Lung (tissue), 12 donors: ENCODE results near the gene TRAF3. TPM values are rescaled to one million over a fixed set of nuclear protein-coding genes. Genes with fewer than 3 reads are reported as not detected.

ENCODE experiments used
- ATAC-seq: fragments of 200-7000 bp; cut with Tn5 transposase; one replicate; pipeline ENCODE4 v1.9.1; 2020; ENCODE audit warnings: moderate number of reproducible peaks; ENCODE audit not compliant: insufficient read depth, low FRiP score
- DNase-seq, 3 donors: peaks; one replicate each; pipeline ENCODE4 v3.0.0-alpha.2; 2013 to 2017
- H3K27ac ChIP-seq, 2 donors: one replicate each; pipeline ENCODE4 v1.5.1; 2013; ENCODE audit warnings: mild to moderate bottlenecking in 2 of 2, moderate library complexity in 2 of 2, control low read depth in 1 of 2, inconsistent platforms in 1 of 2, low read depth in 1 of 2, low read length in 1 of 2
- H3K27me3 ChIP-seq, 3 donors: one replicate each; pipeline ENCODE4 v1.5.1; 2013; ENCODE audit warnings: low read length in 2 of 3; ENCODE audit not compliant: control insufficient read depth in 3 of 3, insufficient read depth in 3 of 3
- H3K36me3 ChIP-seq, 4 donors: one replicate each; pipeline ENCODE4 v1.5.1; 2013; ENCODE audit warnings: low read length in 4 of 4, mild to moderate bottlenecking in 1 of 4, moderate library complexity in 1 of 4; ENCODE audit not compliant: control insufficient read depth in 4 of 4, insufficient read depth in 4 of 4
- H3K4me1 ChIP-seq, 5 donors: one replicate each; pipeline ENCODE4 v1.5.1; 2013; ENCODE audit warnings: low read length in 5 of 5, mild to moderate bottlenecking in 2 of 5, moderate library complexity in 1 of 5; ENCODE audit not compliant: control insufficient read depth in 5 of 5, insufficient read depth in 5 of 5
- H3K4me3 ChIP-seq: one replicate; pipeline ENCODE4 v1.5.1; 2013; ENCODE audit warnings: mild to moderate bottlenecking, control low read depth, moderate library complexity
- H3K9ac ChIP-seq, 2 donors: one replicate each; pipeline ENCODE4 v1.5.1; 2013; ENCODE audit warnings: low read length in 2 of 2, control low read depth in 1 of 2; ENCODE audit not compliant: insufficient read depth in 1 of 2
- H3K9me3 ChIP-seq, 4 donors: one replicate each; pipeline ENCODE4 v1.5.1; 2013; ENCODE audit warnings: low read length in 3 of 4, mild to moderate bottlenecking in 1 of 4, moderate library complexity in 1 of 4; ENCODE audit not compliant: control insufficient read depth in 4 of 4, insufficient read depth in 3 of 4
- CTCF ChIP-seq: IDR thresholded peaks from 2 replicates; pipeline ENCODE4 v1.5.1; 2012; ENCODE audit warnings: mild to moderate bottlenecking; ENCODE audit errors: control extremely low read depth, extremely low read depth
- WGBS, 2 donors: extraction: QIAGEN DNeasy Blood & Tissue Kit; methylation state at CpG; one replicate each; pipeline ENCODE4 v1.1.7; 2013; 5-methylcytosine and 5-hydroxymethylcytosine counted together
- polyA plus RNA-seq, 2 donors: library from polyadenylated mRNA; stranded (reverse); fragments of 200-250 nt; gene quantifications; one replicate each; pipeline ENCODE4 v1.2.1, GENCODE V29; 2013
- total RNA-seq, 2 donors: library from RNA; depleted of rRNA in 1 of 2; stranded (reverse); fragments of >200 nt in 1 of 2; gene quantifications; one replicate each; pipeline ENCODE4 v1.2.1, GENCODE V29; 2014 to 2021
- donor health status: control.
- donor health status: control.
- donor health status: Bipolar disorder and iron deficiency.
- donor health status: healthy.
- donor health status: DM: yes; HTN: yes; CAD: no.

Gene TRAF3
- total and polyA plus RNA-seq, 4 donors: 5.7 to 25.5 (median 18.7) TPM

GRCh38 chr14:102754370-102755262, 22.6 kb upstream of the TRAF3 start:
- H3K27ac ChIP-seq: no peak overlapping the region
- no peak overlapping the region for H3K4me3 ChIP-seq
- ATAC-seq (no peak), DNase-seq (no peak)
- 88 to 92% methylated on average over 17 of the region's 17 CpGs for WGBS, 2 donors
- H3K9ac ChIP-seq: no peak overlapping the region
- H3K36me3 ChIP-seq: peaks cover 0 to under 1% (median 0%) of the 10 kb centered on the region in 4 donors
- H3K27me3 ChIP-seq: no peaks in the 10 kb centered on the region
- H3K4me1 ChIP-seq: peaks cover 0 to 2% (median 0%) of the 10 kb centered on the region in 5 donors
- H3K9me3 ChIP-seq: no peaks in the 10 kb centered on the region
- TF ChIP-seq CTCF: no peak

DNA sequence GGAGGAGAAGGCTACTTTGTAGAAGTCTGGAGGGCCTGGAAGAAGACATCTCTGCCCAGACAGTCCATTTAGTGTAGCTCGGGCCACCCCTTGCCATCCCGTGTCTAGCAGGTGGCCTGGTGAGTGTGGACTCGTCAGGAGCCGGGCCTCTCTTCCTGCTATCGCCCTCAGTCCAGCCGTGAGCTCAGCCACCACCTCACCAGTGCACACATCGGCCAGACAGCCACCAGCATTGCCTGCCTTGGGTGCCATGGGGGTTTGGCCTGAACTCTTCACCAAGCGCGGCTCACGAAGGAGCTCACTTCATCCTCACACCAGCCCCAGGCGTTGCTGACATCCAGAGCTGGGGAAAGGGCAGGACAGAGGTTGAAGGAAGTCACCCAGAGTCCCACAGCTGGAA, 19.6 kb upstream of the TRAF3 start:
- peaks cover 0 to 3% (median 0%) of the 10 kb centered on the region in 3 donors for H3K27me3 ChIP-seq
- no peaks in the 10 kb centered on the region for H3K9me3 ChIP-seq
- H3K36me3 ChIP-seq: no peaks in the 10 kb centered on the region
- H3K9ac ChIP-seq: no peak overlapping the region
- ATAC-seq (no peak), DNase-seq (no peak)
- H3K4me1 ChIP-seq: peaks cover 0 to 18% (median 7%) of the 10 kb centered on the region in 5 donors
- H3K4me3 ChIP-seq: no peak overlapping the region
- 92% methylated on average over 11 of the region's 11 CpGs for WGBS, 2 donors
- H3K27ac ChIP-seq: no peak overlapping the region
- TF ChIP-seq CTCF: no peak

DNA sequence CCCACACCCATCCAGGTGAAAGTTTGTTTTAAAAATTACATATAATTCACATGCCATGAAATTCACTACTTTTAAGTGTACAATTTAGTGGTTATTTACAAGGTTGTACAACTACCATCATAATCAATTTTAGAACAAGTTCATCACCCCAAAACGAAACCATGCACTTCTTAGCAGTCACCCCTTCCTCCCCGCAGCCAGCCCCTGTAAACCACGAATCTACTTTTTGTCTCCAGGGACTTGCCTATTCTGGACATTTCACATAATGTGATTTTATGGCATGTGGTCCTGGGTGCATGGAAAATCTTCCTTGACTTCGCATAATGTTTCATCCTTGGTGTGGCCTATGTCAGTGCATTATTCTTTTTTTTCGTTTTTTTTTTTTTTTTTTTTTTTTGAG, 19.2 kb upstream of the TRAF3 start:
- H3K36me3 ChIP-seq: no peaks in the 10 kb centered on the region
- H3K4me1 ChIP-seq: peaks cover 0 to 18% (median 7%) of the 10 kb centered on the region in 5 donors
- no peak for ATAC-seq
- no peak overlapping the region for H3K27ac ChIP-seq
- no peak for TF ChIP-seq CTCF
- H3K9me3 ChIP-seq: no peaks in the 10 kb centered on the region
- WGBS, 2 donors: 87 to 90% methylated on average over 5 of the region's 5 CpGs
- H3K9ac ChIP-seq: no peak overlapping the region
- DNase-seq: no peak
- H3K27me3 ChIP-seq: peaks cover 0 to 3% (median 0%) of the 10 kb centered on the region in 3 donors
- no peak overlapping the region for H3K4me3 ChIP-seq
